HG02610 (cell line): ENCODE data around the gene SRSF3.
"Not testable (repeated sequence)": the region's sequence is repeated elsewhere in the genome, so short reads cannot be mapped to it uniquely, and the experiment has no call there.

ENCODE experiments used
- ATAC-seq: cut with Tn5 transposase; IDR thresholded peaks from one replicate; pipeline ENCODE4 v1.9.1; 2021; ENCODE audit warnings: mild to moderate bottlenecking, moderate library complexity; ENCODE audit not compliant: unreplicated experiment

Gene SRSF3

GRCh38 chr6:36574679-36575078 is 19.5 kb upstream of the SRSF3 start:
- ATAC-seq: no peak

- no peak for ATAC-seq
These were observed 17.6 kb upstream of the SRSF3 start for GRCh38 chr6:36576578-36576977.

GRCh38 chr6:36577301-36577700 is 16.9 kb upstream of the SRSF3 start:
- ATAC-seq: no peak

GRCh38 chr6:36578030-36578429 is 16.1 kb upstream of the SRSF3 start:
- no peak for ATAC-seq

DNA sequence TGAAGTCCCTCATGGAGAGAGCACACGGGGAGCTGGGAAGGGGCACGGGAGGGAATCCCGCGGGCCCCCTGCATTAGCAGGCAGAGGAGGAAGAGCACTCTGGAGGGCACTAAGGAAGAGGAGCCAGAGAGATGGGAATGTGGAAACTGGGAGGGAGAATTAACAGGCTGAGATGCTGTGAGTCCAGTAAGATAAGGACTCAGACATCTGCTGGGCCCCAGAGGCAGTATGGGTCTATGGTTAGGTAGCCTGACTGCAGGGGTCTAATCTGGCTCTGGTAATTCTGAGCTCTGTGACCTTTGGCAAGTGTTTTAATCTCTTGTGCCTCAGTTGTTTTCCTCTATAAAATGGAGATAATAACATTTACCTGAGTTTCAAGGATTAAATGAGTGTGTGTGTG is 15.7 kb upstream of the SRSF3 start:
- no peak for ATAC-seq

GRCh38 chr6:36580184-36580526 is 14.0 kb upstream of the SRSF3 start:
- ATAC-seq: no peak

GRCh38 chr6:36581716-36582115 is 12.4 kb upstream of the SRSF3 start:
- no peak for ATAC-seq

DNA sequence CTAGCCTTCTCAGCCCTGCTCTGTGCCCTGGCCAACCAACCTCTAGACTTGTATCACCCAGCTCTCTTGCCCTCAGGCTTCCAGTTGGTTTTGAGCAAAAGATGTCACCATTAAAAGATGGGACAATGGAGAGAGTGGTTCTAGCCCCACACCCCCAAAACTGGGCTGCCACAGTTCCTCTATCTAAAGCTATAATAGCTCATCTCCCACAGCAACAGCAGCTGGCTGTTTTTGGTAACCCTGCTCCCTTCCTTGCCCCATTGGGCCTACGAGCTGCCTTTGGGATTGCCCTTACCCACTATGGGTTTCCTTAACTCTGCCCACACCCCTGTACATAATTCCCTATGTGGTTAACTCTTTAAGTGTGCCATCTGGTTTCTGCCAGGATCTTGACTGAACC is 7.6 kb upstream of the SRSF3 start:
- ATAC-seq: no peak

DNA sequence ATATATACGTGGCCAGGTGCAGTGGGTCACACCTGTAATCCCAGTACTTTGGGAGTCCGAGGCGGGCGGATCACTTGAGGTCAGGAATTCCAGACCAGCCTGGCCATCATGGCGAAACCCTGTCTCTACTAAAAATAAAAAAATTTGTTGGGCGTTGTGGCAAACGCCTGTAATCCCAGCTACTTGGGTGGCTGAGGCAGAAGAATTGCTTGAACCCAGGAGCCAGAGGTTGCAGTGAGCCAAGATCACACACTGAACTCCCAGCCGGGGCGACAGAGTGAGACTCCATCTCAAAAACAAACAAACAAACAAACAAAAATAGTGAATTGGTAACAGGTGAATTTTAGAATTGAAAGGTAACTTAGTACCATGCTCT is 5.1 kb upstream of the SRSF3 start:
- not testable (repeated sequence) for ATAC-seq

GRCh38 chr6:36590237-36590636 is 3.9 kb upstream of the SRSF3 start:
- ATAC-seq: no peak

DNA sequence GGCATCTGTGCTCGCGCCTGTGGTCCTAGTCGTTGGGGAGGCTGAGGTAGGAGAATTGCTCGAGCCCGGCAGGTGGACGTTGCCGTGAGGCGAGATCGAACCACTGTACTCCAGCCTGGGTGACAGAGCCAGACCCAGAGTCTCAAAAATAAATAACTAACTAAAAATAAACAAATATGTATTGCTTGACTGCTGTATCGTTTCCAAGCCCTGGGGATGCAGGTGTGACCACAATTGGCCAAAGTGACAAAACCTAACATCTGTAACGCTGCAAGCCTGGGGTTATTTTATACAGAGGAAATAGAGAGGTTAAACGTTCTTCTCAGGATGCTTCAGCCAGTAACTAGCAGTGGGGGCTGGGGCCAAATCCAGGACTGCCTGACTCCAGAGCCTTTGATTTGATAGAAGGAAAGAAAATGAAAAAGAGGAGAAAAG is 1.9 kb upstream of the SRSF3 start:
- peak; percentile 31 for ATAC-seq

DNA sequence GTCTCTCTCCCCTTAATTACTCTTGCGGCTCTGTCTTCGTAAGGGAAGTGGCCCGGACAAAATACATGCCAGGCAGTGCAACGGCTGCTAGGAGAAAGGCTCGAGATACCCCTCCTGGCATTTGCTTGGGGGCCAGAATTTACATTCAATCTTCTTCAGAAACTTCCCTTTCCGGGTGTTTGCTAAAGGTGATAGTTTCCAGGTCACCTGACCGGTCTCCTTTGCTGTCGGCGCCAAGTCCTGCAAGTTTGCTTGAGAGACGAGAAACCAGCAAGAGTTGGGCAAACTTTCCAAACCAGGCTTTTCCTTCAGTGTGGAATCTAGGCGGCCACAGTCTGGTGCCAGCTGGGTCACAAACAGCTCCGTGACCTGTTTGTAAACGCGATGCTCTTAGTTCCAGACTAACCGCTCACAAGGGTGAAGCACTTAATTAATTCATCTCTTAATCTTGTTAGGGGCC is 563 bp upstream of the SRSF3 start:
- ATAC-seq: peak; percentile 18

- ATAC-seq: no peak
These were observed 868 bp downstream of the SRSF3 start for GRCh38 chr6:36594816-36595643.

DNA sequence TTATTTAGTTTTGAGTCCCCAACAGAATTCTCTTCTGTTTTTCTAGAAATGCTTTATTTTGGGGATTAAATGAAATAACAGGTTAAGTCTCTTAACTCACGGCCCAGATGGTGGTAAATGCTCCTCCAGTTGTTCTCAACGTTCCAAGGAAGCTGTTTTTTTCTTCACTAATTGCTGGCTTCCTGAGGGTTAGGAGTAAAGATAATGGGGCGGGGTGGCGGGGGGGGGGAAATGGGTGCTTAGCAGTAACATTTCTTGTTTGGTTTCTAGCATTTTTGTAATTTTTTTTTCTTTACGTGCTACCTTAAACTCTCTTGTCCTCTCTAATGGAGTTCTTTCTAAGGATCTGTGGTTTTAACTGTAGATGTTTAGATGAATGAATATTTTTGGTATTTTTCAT is 2.2 kb downstream of the SRSF3 start:
- no peak for ATAC-seq

DNA sequence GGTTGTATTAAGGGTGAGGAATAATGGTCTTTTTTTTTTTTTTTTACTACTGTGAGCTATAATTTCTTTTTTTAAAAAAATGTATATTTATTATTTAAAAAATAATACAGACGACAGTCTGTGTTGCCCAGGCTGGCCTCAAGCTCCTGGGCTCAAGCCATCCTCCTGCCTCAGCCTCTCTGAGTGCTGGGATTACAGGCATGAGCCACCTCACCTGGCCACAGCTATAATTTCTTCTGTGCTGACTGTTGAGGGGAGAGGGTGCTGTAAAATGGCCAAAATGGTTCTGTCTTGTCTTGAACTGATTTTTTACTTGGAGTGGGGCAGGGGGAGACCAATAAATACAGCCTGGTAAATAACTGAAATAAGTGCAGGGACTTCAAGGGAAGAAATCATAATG is 3.6 kb downstream of the SRSF3 start:
- no peak for ATAC-seq

- ATAC-seq: no peak
These were observed 4.2 kb downstream of the SRSF3 start for GRCh38 chr6:36598326-36598725.

GRCh38 chr6:36598739-36599318 is 4.7 kb downstream of the SRSF3 start:
- ATAC-seq: no peak

DNA sequence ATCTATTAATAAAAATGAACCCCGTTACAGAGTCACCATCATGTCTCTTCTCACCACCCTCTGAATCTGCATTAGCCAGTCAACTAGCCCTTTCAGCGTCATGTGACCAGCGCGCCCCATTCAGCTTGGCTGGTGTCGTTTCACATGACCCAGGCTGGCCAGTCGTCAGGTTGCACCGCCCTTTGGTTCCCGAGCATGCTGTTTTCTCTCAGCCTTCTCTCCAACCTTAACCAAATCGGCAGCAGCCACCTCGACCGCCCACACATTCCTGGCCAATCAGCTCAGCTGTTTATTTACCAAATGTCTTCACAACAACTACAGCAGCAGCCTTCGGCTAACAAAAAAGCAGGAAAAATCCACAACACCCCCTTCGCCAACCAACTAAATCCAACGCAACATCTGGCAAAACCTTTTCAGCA is 5.6 kb downstream of the SRSF3 start:
- ATAC-seq: no peak

- no peak for ATAC-seq
These were observed 6.5 kb downstream of the SRSF3 start for GRCh38 chr6:36600564-36601146.

- ATAC-seq: not testable (repeated sequence)
These were observed 7.7 kb downstream of the SRSF3 start for GRCh38 chr6:36601818-36602217.

GRCh38 chr6:36603222-36604089 is 9.3 kb downstream of the SRSF3 start:
- no peak for ATAC-seq
